Measurements from ENCODE around the gene NSG1.

Gene NSG1

DNA sequence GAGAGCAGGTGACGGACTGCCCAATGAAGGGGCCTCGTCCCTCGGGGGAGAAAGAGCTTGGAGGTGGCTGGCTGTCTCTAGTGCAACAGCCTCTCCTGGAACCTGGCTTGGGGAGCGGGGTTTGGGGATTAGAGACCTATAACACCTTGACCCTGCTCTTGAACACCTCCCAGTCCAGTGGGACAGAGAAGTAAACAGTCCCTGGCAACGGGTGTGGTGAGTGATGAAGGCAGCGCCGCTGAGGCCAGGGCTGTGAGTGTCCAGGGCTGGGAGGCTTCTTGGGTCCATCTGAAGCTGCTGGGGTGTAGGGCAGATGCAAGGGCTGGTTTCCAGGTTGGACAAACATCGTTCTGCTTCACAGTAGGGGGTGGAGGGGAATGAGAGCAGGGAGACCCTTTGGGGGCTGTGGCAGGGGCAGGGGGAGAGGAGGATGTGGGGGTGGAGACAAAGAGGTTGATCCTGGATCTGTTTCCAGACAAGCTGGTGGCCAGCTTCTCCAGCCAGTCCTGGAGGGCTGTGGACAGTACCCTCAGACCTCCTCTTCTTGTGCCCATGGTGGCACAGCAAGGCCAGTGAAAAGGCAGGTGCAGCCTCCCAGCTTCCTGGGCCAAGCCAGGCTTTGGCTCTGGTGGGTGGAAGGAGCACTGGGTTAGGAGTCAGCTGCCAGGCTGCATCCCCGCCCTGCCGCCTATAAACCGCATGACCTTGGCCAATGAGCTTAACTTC, 3.8 kb downstream of the NSG1 start:
- Histone ChIP-seq H3K4me3 (ENCODE audit: low read length) (no peak overlapping the region), H3K4me2 (ENCODE audit: low read length) (no peak overlapping the region), H3K27me3 (ENCODE audit: control insufficient read depth, insufficient read depth, low read length) (peaks cover 75% of the 10 kb centered on the region), H3K36me3 (ENCODE audit: insufficient read depth, low read length) (no peaks in the 10 kb centered on the region), H3K9ac (ENCODE audit: low read depth, low read length) (no peak overlapping the region), H3K4me1 (ENCODE audit: control insufficient read depth, insufficient read depth, low read length) (peaks cover 21% of the 10 kb centered on the region), H3K9me3 (replicated peaks; ENCODE audit: low read length) (no peaks in the 10 kb centered on the region)

- H3K9ac ChIP-seq (ENCODE audit: low read depth, low read length), result no peak overlapping the region
- H3K27me3 ChIP-seq (ENCODE audit: control insufficient read depth, insufficient read depth, low read length), result peaks cover 76% of the 10 kb centered on the region
- no peak overlapping the region for H3K4me3 ChIP-seq (ENCODE audit: low read length)
- H3K9me3 ChIP-seq (replicated peaks; ENCODE audit: low read length), result no peaks in the 10 kb centered on the region
- no peaks in the 10 kb centered on the region for H3K36me3 ChIP-seq (ENCODE audit: insufficient read depth, low read length)
- peaks cover 21% of the 10 kb centered on the region for H3K4me1 ChIP-seq (ENCODE audit: control insufficient read depth, insufficient read depth, low read length)
- H3K4me2 ChIP-seq (ENCODE audit: low read length), result no peak overlapping the region
Measured at GRCh38 chr4:4391866-4392265, 5.0 kb downstream of the NSG1 start.

- no peak overlapping the region for H3K4me3 ChIP-seq (ENCODE audit: low read length)
- peaks cover 21% of the 10 kb centered on the region for H3K4me1 ChIP-seq (ENCODE audit: control insufficient read depth, insufficient read depth, low read length)
- H3K4me2 ChIP-seq (ENCODE audit: low read length), result no peak overlapping the region
- H3K27me3 ChIP-seq (ENCODE audit: control insufficient read depth, insufficient read depth, low read length), result peaks cover 83% of the 10 kb centered on the region
- no peaks in the 10 kb centered on the region for H3K9me3 ChIP-seq (replicated peaks; ENCODE audit: low read length)
- no peaks in the 10 kb centered on the region for H3K36me3 ChIP-seq (ENCODE audit: insufficient read depth, low read length)
- no peak overlapping the region for H3K9ac ChIP-seq (ENCODE audit: low read depth, low read length)
Measured at GRCh38 chr4:4392501-4393183, 5.7 kb downstream of the NSG1 start.

GRCh38 chr4:4394644-4395043, 7.7 kb downstream of the NSG1 start:
- Histone ChIP-seq H3K27me3 (ENCODE audit: control insufficient read depth, insufficient read depth, low read length) (peaks cover 65% of the 10 kb centered on the region), H3K4me1 (ENCODE audit: control insufficient read depth, insufficient read depth, low read length) (peaks cover 16% of the 10 kb centered on the region), H3K36me3 (ENCODE audit: insufficient read depth, low read length) (no peaks in the 10 kb centered on the region), H3K9ac (ENCODE audit: low read depth, low read length) (no peak overlapping the region), H3K4me2 (ENCODE audit: low read length) (no peak overlapping the region), H3K9me3 (replicated peaks; ENCODE audit: low read length) (no peaks in the 10 kb centered on the region), H3K4me3 (ENCODE audit: low read length) (no peak overlapping the region)

GRCh38 chr4:4395371-4395770, 8.5 kb downstream of the NSG1 start:
- Histone ChIP-seq H3K4me2 (ENCODE audit: low read length) (no peak overlapping the region), H3K9ac (ENCODE audit: low read depth, low read length) (no peak overlapping the region), H3K27me3 (ENCODE audit: control insufficient read depth, insufficient read depth, low read length) (peaks cover 62% of the 10 kb centered on the region), H3K4me3 (ENCODE audit: low read length) (no peak overlapping the region), H3K36me3 (ENCODE audit: insufficient read depth, low read length) (no peaks in the 10 kb centered on the region), H3K9me3 (replicated peaks; ENCODE audit: low read length) (no peaks in the 10 kb centered on the region), H3K4me1 (ENCODE audit: control insufficient read depth, insufficient read depth, low read length) (peaks cover 16% of the 10 kb centered on the region)

GRCh38 chr4:4395849-4396627, 9.1 kb downstream of the NSG1 start:
- Histone ChIP-seq H3K9me3 (replicated peaks; ENCODE audit: low read length) (no peaks in the 10 kb centered on the region), H3K4me2 (ENCODE audit: low read length) (peak overlapping the region; percentile 8), H3K4me1 (ENCODE audit: control insufficient read depth, insufficient read depth, low read length) (peaks cover 16% of the 10 kb centered on the region), H3K4me3 (ENCODE audit: low read length) (no peak overlapping the region), H3K36me3 (ENCODE audit: insufficient read depth, low read length) (no peaks in the 10 kb centered on the region), H3K9ac (ENCODE audit: low read depth, low read length) (no peak overlapping the region), H3K27me3 (ENCODE audit: control insufficient read depth, insufficient read depth, low read length) (peaks cover 59% of the 10 kb centered on the region)

- H3K27me3 ChIP-seq (ENCODE audit: control insufficient read depth, insufficient read depth, low read length), result peaks cover 61% of the 10 kb centered on the region
- no peak overlapping the region for H3K4me3 ChIP-seq (ENCODE audit: low read length)
Measured at GRCh38 chr4:4396628-4397440, 9.9 kb downstream of the NSG1 start.

DNA sequence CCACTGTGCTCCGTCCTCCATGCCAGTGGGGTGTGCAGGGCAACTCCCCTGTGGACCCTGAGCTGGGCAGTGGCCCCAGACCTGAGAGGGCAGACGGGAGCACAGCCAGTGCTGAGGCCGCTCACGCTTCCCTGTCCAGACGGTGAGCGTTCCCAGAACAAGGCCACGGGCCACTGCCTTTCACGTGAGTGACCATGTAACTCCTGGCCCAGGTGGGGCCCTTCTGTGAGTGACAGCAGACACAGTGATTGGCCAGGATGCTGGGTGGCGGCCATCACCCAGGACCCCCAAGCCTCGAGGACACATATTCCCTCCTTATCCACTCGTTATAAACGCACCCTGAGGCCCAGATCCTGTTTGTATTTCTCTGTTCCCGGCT, 10.5 kb downstream of the NSG1 start:
- no peak overlapping the region for H3K4me2 ChIP-seq (ENCODE audit: low read length)
- H3K4me1 ChIP-seq (ENCODE audit: control insufficient read depth, insufficient read depth, low read length), result peaks cover 16% of the 10 kb centered on the region
- no peak overlapping the region for H3K4me3 ChIP-seq (ENCODE audit: low read length)
- H3K9ac ChIP-seq (ENCODE audit: low read depth, low read length), result no peak overlapping the region
- H3K27me3 ChIP-seq (ENCODE audit: control insufficient read depth, insufficient read depth, low read length), result peaks cover 56% of the 10 kb centered on the region
- H3K9me3 ChIP-seq (replicated peaks; ENCODE audit: low read length), result no peaks in the 10 kb centered on the region
- H3K36me3 ChIP-seq (ENCODE audit: insufficient read depth, low read length), result no peaks in the 10 kb centered on the region

More at GRCh38 chr4:4396628-4397440, 9.9 kb downstream of the NSG1 start:
- Histone ChIP-seq H3K9ac (ENCODE audit: low read depth, low read length) (no peak overlapping the region), H3K4me1 (ENCODE audit: control insufficient read depth, insufficient read depth, low read length) (peaks cover 16% of the 10 kb centered on the region), H3K4me2 (ENCODE audit: low read length) (peak overlapping the region; percentile 8), H3K9me3 (replicated peaks; ENCODE audit: low read length) (no peaks in the 10 kb centered on the region), H3K36me3 (ENCODE audit: insufficient read depth, low read length) (no peaks in the 10 kb centered on the region)

DNA sequence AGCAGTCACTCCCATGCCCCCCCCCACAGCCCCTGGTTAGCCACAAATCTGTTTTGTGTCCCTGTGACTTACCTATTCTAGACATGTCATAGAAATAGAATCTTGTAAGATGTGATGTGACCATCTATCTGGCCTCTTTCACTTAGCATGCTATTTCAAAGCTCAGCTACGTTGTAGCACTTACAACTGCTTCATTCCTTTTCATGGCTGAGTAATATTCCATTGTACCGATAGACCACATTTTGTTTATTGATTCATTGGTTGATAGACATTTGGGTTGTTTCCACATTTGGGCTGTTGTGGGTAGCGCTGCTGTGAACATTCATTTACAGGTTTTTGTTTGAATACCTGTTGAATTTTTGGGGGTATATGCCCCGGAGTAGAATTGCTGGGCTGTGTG, 11.5 kb downstream of the NSG1 start:
- Histone ChIP-seq H3K4me3 (ENCODE audit: low read length) (no peak overlapping the region), H3K9ac (ENCODE audit: low read depth, low read length) (no peak overlapping the region), H3K4me2 (ENCODE audit: low read length) (no peak overlapping the region), H3K4me1 (ENCODE audit: control insufficient read depth, insufficient read depth, low read length) (peaks cover 16% of the 10 kb centered on the region), H3K9me3 (replicated peaks; ENCODE audit: low read length) (no peaks in the 10 kb centered on the region), H3K27me3 (ENCODE audit: control insufficient read depth, insufficient read depth, low read length) (peaks cover 50% of the 10 kb centered on the region), H3K36me3 (ENCODE audit: insufficient read depth, low read length) (no peaks in the 10 kb centered on the region)

DNA sequence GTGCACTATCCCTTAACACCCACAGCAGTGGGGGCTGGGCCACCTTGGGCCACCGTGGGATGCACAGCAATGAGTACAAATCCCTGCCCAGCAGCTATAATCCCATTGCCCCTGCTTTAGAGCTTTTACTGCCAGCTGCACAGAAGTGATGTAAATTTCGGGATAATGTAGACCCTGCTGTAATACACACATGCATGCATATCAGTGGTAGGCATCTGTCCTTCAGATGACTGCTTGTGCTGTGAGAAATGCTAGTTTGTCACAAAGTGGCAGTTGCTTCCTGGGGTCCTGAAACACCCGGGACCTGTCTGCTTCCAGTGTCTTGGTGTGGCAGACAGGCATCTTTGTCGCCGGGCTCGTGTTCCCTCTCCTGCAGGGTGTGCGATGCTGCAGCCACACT, 14.1 kb downstream of the NSG1 start:
- H3K4me3 ChIP-seq (ENCODE audit: low read length), result no peak overlapping the region
- H3K4me1 ChIP-seq (ENCODE audit: control insufficient read depth, insufficient read depth, low read length), result peaks cover 7% of the 10 kb centered on the region
- H3K36me3 ChIP-seq (ENCODE audit: insufficient read depth, low read length), result no peaks in the 10 kb centered on the region
- no peak overlapping the region for H3K9ac ChIP-seq (ENCODE audit: low read depth, low read length)
- peaks cover 33% of the 10 kb centered on the region for H3K27me3 ChIP-seq (ENCODE audit: control insufficient read depth, insufficient read depth, low read length)
- no peaks in the 10 kb centered on the region for H3K9me3 ChIP-seq (replicated peaks; ENCODE audit: low read length)
- H3K4me2 ChIP-seq (ENCODE audit: low read length), result no peak overlapping the region

DNA sequence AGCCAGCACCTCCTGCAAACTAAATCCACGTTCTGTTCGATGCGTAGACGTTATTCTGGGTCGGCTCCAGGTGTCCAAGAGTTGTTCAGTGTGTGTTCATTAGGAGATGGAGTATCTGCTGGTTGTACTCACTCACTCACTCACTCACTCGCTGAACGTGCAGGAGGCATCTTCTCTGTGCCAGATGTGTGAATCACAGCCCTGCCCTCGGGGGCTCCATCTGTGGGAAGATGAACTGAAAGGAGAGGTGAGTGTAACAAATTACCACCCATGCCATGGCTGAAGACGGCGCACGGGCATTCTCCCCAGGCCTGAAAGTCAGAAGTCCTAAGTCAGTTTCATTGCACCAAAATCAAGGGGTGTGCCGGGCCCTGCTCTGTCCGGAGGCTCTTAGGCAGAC, 16.1 kb downstream of the NSG1 start:
- H3K4me2 ChIP-seq (ENCODE audit: low read length), result no peak overlapping the region
- H3K4me3 ChIP-seq (ENCODE audit: low read length), result no peak overlapping the region
- H3K4me1 ChIP-seq (ENCODE audit: control insufficient read depth, insufficient read depth, low read length), result no peaks in the 10 kb centered on the region
- peaks cover 32% of the 10 kb centered on the region for H3K27me3 ChIP-seq (ENCODE audit: control insufficient read depth, insufficient read depth, low read length)
- no peaks in the 10 kb centered on the region for H3K9me3 ChIP-seq (replicated peaks; ENCODE audit: low read length)
- H3K36me3 ChIP-seq (ENCODE audit: insufficient read depth, low read length), result no peaks in the 10 kb centered on the region
- H3K9ac ChIP-seq (ENCODE audit: low read depth, low read length), result no peak overlapping the region

Measured in skeletal muscle satellite cell (primary cell).